HepG2 (cell line): ENCODE results near the gene CEP250. TPM values are rescaled to one million over a fixed set of nuclear protein-coding genes. Genes with fewer than 3 reads are reported as not detected.

Experiments
- CEBPG ChIP-seq: IDR thresholded peaks from 2 replicates; pipeline ENCODE4 v1.6.1; 2016
- HES4 ChIP-seq: sonication (generic); formaldehyde crosslinking; IDR thresholded peaks from 2 replicates; pipeline ENCODE4 v1.9.0; 2021; ENCODE audit warnings: mild to moderate bottlenecking, missing genetic modification reagents, borderline replicate concordance
- KDM1A ChIP-seq: IDR thresholded peaks from 2 replicates; pipeline ENCODE4 v1.6.1; 2016; ENCODE audit warnings: missing compliant biosample characterization
- TEAD3 ChIP-seq: optimal IDR thresholded peaks from 2 replicates; pipeline ENCODE3; 2016; ENCODE audit warnings: borderline replicate concordance
- ZMYM3 ChIP-seq: sonication (generic); formaldehyde crosslinking; IDR thresholded peaks from 2 replicates; pipeline ENCODE4 v1.5.1; 2020; ENCODE audit warnings: mild to moderate bottlenecking, missing genetic modification reagents
- ZNF598 ChIP-seq: sonication (generic); formaldehyde crosslinking; IDR thresholded peaks from 2 replicates; pipeline ENCODE4 v1.5.1; 2020; ENCODE audit warnings: mild to moderate bottlenecking, missing genetic modification reagents, borderline replicate concordance
- polyA plus RNA-seq, 8 experiments: library from polyadenylated mRNA; depleted of rRNA in 3 of 8; stranded (reverse) in 7 of 8; unstranded in 1 of 8; fragments of >200 nt; fragmentation: Illumina TruSeq in 4 of 8; extraction: Trizol in 4 of 8; gene quantifications; 2 replicates each; pipeline versions ENCODE4 v1.2.1 to v1.2.3, GENCODE V29; 2011 to 2016; ENCODE audit warnings: low read depth in 4 of 8, missing spikeins in 1 of 8, mixed read lengths in 1 of 8; ENCODE audit not compliant: insufficient read depth in 1 of 8
- total RNA-seq, 5 experiments: library from RNA; depleted of rRNA; stranded (reverse); fragments of >200 nt; fragmentation: Illumina TruSeq; extraction: Trizol; gene quantifications; 2 replicates each; pipeline ENCODE4 v1.2.3, GENCODE V29; 2016; ENCODE audit warnings: low read depth in 1 of 5
- TF ChIP-seq, protein P1 (sequence below): sonication (generic); formaldehyde crosslinking; IDR thresholded peaks from 2 replicates; pipeline ENCODE4 v1.5.0; 2020; ENCODE audit warnings: mild to moderate bottlenecking, missing genetic modification reagents
- TF ChIP-seq, protein P2 (sequence below): sonication (generic); formaldehyde crosslinking; IDR thresholded peaks from 2 replicates; pipeline ENCODE4 v1.5.1; 2020; ENCODE audit warnings: mild to moderate bottlenecking, moderate library complexity, missing genetic modification reagents
- TF ChIP-seq, protein P3 (sequence below): sonication (generic); formaldehyde crosslinking; IDR thresholded peaks from 2 replicates; pipeline ENCODE4 v1.5.0; 2020; ENCODE audit warnings: mild to moderate bottlenecking, missing genetic modification reagents, moderate library complexity

CEP250 gene
- total and polyA plus RNA-seq, 2 of the 13 experiments (the other 11 are each of a cell fraction or from before 2014, with no cell fraction given), result 28.8 to 55.3 TPM

DNA sequence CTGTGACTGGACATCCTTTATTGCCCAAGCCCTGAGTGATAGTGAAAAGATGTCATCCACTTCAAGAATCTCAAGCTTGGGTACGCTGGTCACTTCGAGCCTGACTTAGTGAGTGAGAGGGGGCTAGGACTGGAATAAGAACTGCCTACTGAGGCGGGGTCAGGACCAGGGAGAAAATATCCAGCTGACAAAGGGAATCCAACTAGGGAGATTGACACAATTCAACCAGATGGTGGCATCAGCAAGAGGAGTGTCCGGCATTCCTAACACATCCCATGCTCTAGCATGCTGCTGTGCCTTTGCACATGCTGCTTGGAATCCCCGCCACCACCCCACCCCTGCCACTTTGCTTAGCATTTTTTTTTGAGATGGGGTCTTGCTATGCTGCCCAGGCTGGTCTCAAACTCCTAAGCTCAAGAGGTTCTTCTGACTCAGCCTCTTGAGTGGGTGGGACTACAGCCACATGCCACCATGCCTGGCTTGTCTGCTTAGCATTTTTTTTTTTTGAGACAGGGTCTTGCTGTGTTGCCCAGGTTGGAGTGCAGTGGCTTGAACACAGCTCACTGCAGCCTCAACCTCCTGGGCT lies 6.5 kb upstream of the CEP250 start (continued):
- TF ChIP-seq, protein P1, sequence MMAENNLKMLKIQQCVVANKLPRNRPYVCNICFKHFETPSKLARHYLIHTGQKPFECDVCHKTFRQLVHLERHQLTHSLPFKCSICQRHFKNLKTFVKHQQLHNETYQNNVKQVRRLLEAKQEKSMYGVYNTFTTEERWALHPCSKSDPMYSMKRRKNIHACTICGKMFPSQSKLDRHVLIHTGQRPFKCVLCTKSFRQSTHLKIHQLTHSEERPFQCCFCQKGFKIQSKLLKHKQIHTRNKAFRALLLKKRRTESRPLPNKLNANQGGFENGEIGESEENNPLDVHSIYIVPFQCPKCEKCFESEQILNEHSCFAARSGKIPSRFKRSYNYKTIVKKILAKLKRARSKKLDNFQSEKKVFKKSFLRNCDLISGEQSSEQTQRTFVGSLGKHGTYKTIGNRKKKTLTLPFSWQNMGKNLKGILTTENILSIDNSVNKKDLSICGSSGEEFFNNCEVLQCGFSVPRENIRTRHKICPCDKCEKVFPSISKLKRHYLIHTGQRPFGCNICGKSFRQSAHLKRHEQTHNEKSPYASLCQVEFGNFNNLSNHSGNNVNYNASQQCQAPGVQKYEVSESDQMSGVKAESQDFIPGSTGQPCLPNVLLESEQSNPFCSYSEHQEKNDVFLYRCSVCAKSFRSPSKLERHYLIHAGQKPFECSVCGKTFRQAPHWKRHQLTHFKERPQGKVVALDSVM (CRISPR knock-in tag), result peak; percentile 37; the same call in 1 of the 2 replicates
- TF ChIP-seq ZMYM3 (CRISPR knock-in tag), result peak; percentile 76; the same call in 1 of the 2 replicates
- peak; percentile 31; the same call in 1 of the 2 replicates for TF ChIP-seq CEBPG
- no peak for TF ChIP-seq HES4
- TF ChIP-seq, protein P2, sequence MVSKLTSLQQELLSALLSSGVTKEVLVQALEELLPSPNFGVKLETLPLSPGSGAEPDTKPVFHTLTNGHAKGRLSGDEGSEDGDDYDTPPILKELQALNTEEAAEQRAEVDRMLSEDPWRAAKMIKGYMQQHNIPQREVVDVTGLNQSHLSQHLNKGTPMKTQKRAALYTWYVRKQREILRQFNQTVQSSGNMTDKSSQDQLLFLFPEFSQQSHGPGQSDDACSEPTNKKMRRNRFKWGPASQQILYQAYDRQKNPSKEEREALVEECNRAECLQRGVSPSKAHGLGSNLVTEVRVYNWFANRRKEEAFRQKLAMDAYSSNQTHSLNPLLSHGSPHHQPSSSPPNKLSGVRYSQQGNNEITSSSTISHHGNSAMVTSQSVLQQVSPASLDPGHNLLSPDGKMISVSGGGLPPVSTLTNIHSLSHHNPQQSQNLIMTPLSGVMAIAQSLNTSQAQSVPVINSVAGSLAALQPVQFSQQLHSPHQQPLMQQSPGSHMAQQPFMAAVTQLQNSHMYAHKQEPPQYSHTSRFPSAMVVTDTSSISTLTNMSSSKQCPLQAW, result peak; percentile 43; the same call in 1 of the 2 replicates
- TF ChIP-seq KDM1A (CRISPR knock-in tag), result peak; percentile 13; the same call in 1 of the 2 replicates
- peak; percentile 60; the same call in 1 of the 2 replicates for TF ChIP-seq ZNF598
- peak; percentile 34 for TF ChIP-seq TEAD3 (CRISPR knock-in tag)
- TF ChIP-seq, protein P3, sequence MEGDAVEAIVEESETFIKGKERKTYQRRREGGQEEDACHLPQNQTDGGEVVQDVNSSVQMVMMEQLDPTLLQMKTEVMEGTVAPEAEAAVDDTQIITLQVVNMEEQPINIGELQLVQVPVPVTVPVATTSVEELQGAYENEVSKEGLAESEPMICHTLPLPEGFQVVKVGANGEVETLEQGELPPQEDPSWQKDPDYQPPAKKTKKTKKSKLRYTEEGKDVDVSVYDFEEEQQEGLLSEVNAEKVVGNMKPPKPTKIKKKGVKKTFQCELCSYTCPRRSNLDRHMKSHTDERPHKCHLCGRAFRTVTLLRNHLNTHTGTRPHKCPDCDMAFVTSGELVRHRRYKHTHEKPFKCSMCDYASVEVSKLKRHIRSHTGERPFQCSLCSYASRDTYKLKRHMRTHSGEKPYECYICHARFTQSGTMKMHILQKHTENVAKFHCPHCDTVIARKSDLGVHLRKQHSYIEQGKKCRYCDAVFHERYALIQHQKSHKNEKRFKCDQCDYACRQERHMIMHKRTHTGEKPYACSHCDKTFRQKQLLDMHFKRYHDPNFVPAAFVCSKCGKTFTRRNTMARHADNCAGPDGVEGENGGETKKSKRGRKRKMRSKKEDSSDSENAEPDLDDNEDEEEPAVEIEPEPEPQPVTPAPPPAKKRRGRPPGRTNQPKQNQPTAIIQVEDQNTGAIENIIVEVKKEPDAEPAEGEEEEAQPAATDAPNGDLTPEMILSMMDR (CRISPR knock-in tag), result peak; percentile 21; the same call in 1 of the 2 replicates
